HepG2 (cell line): Measurements from ENCODE around the gene FAM120B. TPM values are rescaled to one million over a fixed set of nuclear protein-coding genes. Genes with fewer than 3 reads are reported as not detected.

Experiments
- ATAC-seq: fragments of 200-7000 bp; cut with Tn5 transposase; 3 replicates; pipeline ENCODE4 v1.9.1; 2020; ENCODE audit warnings: mild to moderate bottlenecking, moderate library complexity
- BruUV-seq: library from RNA; stranded (reverse); fragments of 400-500 nt; replicated peaks from 2 replicates; lab custom pipeline; 2021; lab: Mats Ljungman, UMichigan
- CTCF ChIA-PET: fragments of 300-600 bp; formaldehyde crosslinking; extraction: SDS; loops from one replicate; lab custom pipeline; 2021; ENCODE audit warnings: low total read pairs, inconsistent platforms, low intra/inter-chr PET ratio; lab: Yijun Ruan, JAX
- POLR2A ChIA-PET: fragments of 350-600 bp; sonication (Branson Sonifier 250); formaldehyde crosslinking; loops from one replicate; lab custom pipeline; 2020; ENCODE audit warnings: antibody characterized with exemption, inconsistent platforms; lab: Yijun Ruan, JAX
- DNase-seq: peaks from one replicate; pipeline ENCODE4 v3.0.0-alpha.2; 2015; ENCODE audit warnings: low spot score
- FAIRE-seq: peaks from 3 replicates; lab custom pipeline; 2011; peaks lifted over from hg19 to GRCh38; lab: Jason Lieb, UNC
- H2AFZ ChIP-seq: one replicate; pipeline ENCODE4 v1.6.1; 2011; ENCODE audit warnings: low read length, inconsistent platforms
- H3K27ac ChIP-seq: fragments of 300-600 bp; 3 replicates; pipeline ENCODE4 v1.8.0; 2011; ENCODE audit warnings: mixed run types, mild to moderate bottlenecking, mixed read lengths, low read length, inconsistent platforms; ENCODE audit not compliant: insufficient read depth; ENCODE audit errors: extremely low read length
- H3K27me3 ChIP-seq, 2 experiments: fragments of 200-600 bp in 1 of 2; 2 replicates in 1 of 2; 3 replicates in 1 of 2; pipeline versions ENCODE4 v1.6.0 to v1.8.0; 2011; ENCODE audit warnings: low read length in 2 of 2, mild to moderate bottlenecking in 2 of 2, moderate library complexity in 2 of 2, inconsistent platforms in 1 of 2; ENCODE audit not compliant: insufficient read depth in 2 of 2, control insufficient read depth in 1 of 2
- H3K36me3 ChIP-seq, 2 experiments: fragments of 200-600 bp in 1 of 2; replicated peaks in 1 of 2; 2 replicates in 1 of 2; 3 replicates in 1 of 2; pipeline versions ENCODE4 v1.5.1 to v1.8.0; 2011; ENCODE audit warnings: low read length in 2 of 2, inconsistent platforms in 1 of 2; ENCODE audit not compliant: insufficient read depth in 2 of 2, control insufficient read depth in 1 of 2
- H3K4me1 ChIP-seq: 2 replicates; pipeline ENCODE4 v1.5.1; 2012; ENCODE audit warnings: low read length, inconsistent platforms; ENCODE audit not compliant: insufficient read depth
- H3K4me2 ChIP-seq: 2 replicates; pipeline ENCODE4 v1.6.0; 2011; ENCODE audit warnings: low read depth, low read length, inconsistent platforms
- H3K4me3 ChIP-seq, 3 experiments: fragments of 200-600 bp in 1 of 3; sonication (generic), shearing (Covaris generic) in 1 of 3; replicated peaks in 1 of 3; 2 replicates each; pipeline ENCODE4 v1.5.1; 2011 to 2016; ENCODE audit warnings: low read length in 3 of 3, inconsistent platforms in 2 of 3, low read depth in 2 of 3, mild to moderate bottlenecking in 2 of 3, control low read depth in 1 of 3, mixed read lengths in 1 of 3; ENCODE audit not compliant: insufficient read depth in 1 of 3
- H3K79me2 ChIP-seq: one replicate; pipeline ENCODE4 v1.6.1; 2011; ENCODE audit warnings: low read length, inconsistent platforms; ENCODE audit not compliant: insufficient read depth
- H3K9ac ChIP-seq: 2 replicates; pipeline ENCODE4 v1.6.0; 2011; ENCODE audit warnings: mild to moderate bottlenecking, low read depth, low read length, inconsistent platforms; ENCODE audit not compliant: insufficient read depth
- H3K9me3 ChIP-seq: 2 replicates; pipeline ENCODE4 v1.5.1; 2012; ENCODE audit warnings: mild to moderate bottlenecking, low read length
- H4K20me1 ChIP-seq: 2 replicates; pipeline ENCODE4 v1.6.0; 2011; ENCODE audit warnings: inconsistent platforms, mild to moderate bottlenecking, low read length, moderate library complexity; ENCODE audit not compliant: insufficient read depth
- HNRNPL ChIP-seq: fragments of 200-400 bp; formaldehyde crosslinking; IDR thresholded peaks from 2 replicates; pipeline ENCODE4 v1.6.1; 2017; ENCODE audit warnings: mild to moderate bottlenecking, low read depth, low read length
- RARA ChIP-seq: IDR thresholded peaks from 2 replicates; pipeline ENCODE4 v1.6.1; 2016; ENCODE audit warnings: missing genetic modification reagents, missing compliant biosample characterization
- ZNF24 ChIP-seq: fragments of 450-650 bp; IDR thresholded peaks from 2 replicates; pipeline ENCODE4 v1.6.1; 2017; ENCODE audit warnings: antibody characterized with exemption, mild to moderate bottlenecking
- ZNF331 ChIP-seq: sonication (generic); formaldehyde crosslinking; IDR thresholded peaks from 2 replicates; pipeline ENCODE4 v1.4.0; 2020; ENCODE audit warnings: missing genetic modification reagents
- ZNF652 ChIP-seq: IDR thresholded peaks from 2 replicates; pipeline ENCODE4 v1.6.1; 2016; ENCODE audit warnings: low read depth, borderline replicate concordance
- WGBS: methylation state at CpG from one replicate; pipeline ENCODE4 v1.1.6; 2017; ENCODE audit warnings: low lambda C conversion rate; 5-methylcytosine and 5-hydroxymethylcytosine counted together
- in situ Hi-C: cut with HindIII; loops from 2 replicates; pipeline ENCODE4 v1.10.0; 2017; ENCODE audit warnings: low pct_unique_long_range_greater_than_20kb; ENCODE audit not compliant: extremely low pct_ligation_motif_present
- intact Hi-C: fragments of 100-400 bp; cut with micrococcal nuclease; formaldehyde crosslinking; loops from one replicate; pipeline ENCODE4 v1.10.0; 2022; ENCODE audit not compliant: unreplicated experiment
- polyA plus RNA-seq, 8 experiments: library from polyadenylated mRNA; depleted of rRNA in 3 of 8; stranded (reverse) in 7 of 8; unstranded in 1 of 8; fragments of >200 nt; fragmentation: Illumina TruSeq in 4 of 8; extraction: Trizol in 4 of 8; gene quantifications; 2 replicates each; pipeline versions ENCODE4 v1.2.1 to v1.2.3, GENCODE V29; 2011 to 2016; ENCODE audit warnings: low read depth in 4 of 8, missing spikeins in 1 of 8, mixed read lengths in 1 of 8; ENCODE audit not compliant: insufficient read depth in 1 of 8
- total RNA-seq, 5 experiments: library from RNA; depleted of rRNA; stranded (reverse); fragments of >200 nt; fragmentation: Illumina TruSeq; extraction: Trizol; gene quantifications; 2 replicates each; pipeline ENCODE4 v1.2.3, GENCODE V29; 2016; ENCODE audit warnings: low read depth in 1 of 5
- TF ChIP-seq, protein P1 (sequence below): sonication (generic); formaldehyde crosslinking; IDR thresholded peaks from 2 replicates; pipeline ENCODE4 v1.9.0; 2021; ENCODE audit warnings: mild to moderate bottlenecking, missing genetic modification reagents
- TF ChIP-seq, protein P2 (sequence below): sonication (generic); formaldehyde crosslinking; IDR thresholded peaks from 2 replicates; pipeline ENCODE4 v1.4.0; 2020; ENCODE audit warnings: low read depth, mild to moderate bottlenecking, missing genetic modification reagents

FAM120B gene
- total and polyA plus RNA-seq, 2 of the 13 experiments (the other 11 are each of a cell fraction or from before 2014, with no cell fraction given) = 9.2 to 10.7 TPM

DNA sequence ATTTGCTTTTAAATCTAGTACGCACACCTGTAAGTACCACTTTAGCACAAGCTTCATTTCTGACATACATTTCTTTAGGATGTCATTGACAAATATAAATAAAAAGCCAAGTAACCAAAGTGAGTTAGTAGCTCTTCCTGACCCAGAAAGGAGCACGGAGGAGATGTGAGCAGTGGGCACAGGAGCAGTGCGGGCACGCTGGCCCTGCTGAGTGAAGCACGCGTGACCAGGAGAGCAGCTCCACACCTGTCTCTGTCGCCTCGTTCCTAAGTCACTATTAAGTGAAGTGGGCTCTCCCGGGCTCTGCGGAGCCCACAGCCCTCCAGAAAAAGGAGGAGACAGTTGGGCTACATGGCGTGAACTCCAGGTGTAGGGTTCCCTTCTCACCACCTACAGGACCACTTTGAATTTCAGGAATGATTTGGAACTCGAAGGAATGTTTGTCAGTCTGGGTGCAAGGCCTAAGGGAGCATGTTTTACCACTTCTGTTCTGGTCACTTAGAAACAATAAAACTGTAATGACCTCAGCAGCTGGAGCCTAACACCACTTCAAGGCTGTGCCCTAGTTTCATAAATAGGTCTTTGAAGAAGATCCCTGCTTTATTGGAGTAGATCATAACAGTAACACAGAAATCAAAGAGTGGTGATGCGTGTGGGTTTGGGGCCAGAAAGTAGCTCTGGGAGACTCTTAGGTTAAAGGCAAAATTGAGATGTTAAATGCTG, 95.9 kb downstream of the FAM120B start (continued):
- TF ChIP-seq, protein P1, sequence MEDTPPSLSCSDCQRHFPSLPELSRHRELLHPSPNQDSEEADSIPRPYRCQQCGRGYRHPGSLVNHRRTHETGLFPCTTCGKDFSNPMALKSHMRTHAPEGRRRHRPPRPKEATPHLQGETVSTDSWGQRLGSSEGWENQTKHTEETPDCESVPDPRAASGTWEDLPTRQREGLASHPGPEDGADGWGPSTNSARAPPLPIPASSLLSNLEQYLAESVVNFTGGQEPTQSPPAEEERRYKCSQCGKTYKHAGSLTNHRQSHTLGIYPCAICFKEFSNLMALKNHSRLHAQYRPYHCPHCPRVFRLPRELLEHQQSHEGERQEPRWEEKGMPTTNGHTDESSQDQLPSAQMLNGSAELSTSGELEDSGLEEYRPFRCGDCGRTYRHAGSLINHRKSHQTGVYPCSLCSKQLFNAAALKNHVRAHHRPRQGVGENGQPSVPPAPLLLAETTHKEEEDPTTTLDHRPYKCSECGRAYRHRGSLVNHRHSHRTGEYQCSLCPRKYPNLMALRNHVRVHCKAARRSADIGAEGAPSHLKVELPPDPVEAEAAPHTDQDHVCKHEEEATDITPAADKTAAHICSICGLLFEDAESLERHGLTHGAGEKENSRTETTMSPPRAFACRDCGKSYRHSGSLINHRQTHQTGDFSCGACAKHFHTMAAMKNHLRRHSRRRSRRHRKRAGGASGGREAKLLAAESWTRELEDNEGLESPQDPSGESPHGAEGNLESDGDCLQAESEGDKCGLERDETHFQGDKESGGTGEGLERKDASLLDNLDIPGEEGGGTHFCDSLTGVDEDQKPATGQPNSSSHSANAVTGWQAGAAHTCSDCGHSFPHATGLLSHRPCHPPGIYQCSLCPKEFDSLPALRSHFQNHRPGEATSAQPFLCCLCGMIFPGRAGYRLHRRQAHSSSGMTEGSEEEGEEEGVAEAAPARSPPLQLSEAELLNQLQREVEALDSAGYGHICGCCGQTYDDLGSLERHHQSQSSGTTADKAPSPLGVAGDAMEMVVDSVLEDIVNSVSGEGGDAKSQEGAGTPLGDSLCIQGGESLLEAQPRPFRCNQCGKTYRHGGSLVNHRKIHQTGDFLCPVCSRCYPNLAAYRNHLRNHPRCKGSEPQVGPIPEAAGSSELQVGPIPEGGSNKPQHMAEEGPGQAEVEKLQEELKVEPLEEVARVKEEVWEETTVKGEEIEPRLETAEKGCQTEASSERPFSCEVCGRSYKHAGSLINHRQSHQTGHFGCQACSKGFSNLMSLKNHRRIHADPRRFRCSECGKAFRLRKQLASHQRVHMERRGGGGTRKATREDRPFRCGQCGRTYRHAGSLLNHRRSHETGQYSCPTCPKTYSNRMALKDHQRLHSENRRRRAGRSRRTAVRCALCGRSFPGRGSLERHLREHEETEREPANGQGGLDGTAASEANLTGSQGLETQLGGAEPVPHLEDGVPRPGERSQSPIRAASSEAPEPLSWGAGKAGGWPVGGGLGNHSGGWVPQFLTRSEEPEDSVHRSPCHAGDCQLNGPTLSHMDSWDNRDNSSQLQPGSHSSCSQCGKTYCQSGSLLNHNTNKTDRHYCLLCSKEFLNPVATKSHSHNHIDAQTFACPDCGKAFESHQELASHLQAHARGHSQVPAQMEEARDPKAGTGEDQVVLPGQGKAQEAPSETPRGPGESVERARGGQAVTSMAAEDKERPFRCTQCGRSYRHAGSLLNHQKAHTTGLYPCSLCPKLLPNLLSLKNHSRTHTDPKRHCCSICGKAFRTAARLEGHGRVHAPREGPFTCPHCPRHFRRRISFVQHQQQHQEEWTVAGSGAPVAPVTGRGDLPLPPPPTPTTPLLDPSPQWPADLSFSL (CRISPR knock-in tag) = no peak
- no peak for TF ChIP-seq ZNF331 (CRISPR knock-in tag)
- TF ChIP-seq, protein P2, sequence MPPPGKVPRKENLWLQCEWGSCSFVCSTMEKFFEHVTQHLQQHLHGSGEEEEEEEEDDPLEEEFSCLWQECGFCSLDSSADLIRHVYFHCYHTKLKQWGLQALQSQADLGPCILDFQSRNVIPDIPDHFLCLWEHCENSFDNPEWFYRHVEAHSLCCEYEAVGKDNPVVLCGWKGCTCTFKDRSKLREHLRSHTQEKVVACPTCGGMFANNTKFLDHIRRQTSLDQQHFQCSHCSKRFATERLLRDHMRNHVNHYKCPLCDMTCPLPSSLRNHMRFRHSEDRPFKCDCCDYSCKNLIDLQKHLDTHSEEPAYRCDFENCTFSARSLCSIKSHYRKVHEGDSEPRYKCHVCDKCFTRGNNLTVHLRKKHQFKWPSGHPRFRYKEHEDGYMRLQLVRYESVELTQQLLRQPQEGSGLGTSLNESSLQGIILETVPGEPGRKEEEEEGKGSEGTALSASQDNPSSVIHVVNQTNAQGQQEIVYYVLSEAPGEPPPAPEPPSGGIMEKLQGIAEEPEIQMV (CRISPR knock-in tag) = no peak

DNA sequence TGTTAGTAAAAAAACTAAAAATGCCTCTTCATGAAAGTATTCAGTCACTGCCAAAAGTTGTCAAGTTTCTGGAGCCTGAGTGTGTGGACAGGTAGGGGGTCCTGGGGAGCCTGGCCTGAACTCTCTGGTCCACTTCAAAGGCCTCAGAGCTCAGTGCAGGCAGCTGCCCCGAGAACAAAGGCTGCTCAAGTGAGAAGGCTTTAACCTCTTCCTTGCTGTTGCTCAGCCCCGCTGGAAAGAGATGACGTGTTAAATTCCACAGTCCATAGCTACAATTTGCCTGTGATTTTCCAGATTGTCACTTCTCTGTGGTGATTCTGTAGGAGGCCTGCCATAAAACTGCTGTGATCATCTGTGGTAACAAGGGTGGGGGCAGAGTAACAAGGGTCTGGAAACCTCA, 96.9 kb downstream of the FAM120B start:
- Histone ChIP-seq H3K79me2 (no peaks in the 10 kb centered on the region), H3K36me3 (peaks cover 10 to 47% of the 10 kb centered on the region in 2 experiments; a peak in 3 of 5 replicates), H3K4me3 (no peak overlapping the region), H2AFZ (no peak overlapping the region), H3K9ac (no peak overlapping the region), H3K27me3 (no peaks in the 10 kb centered on the region), H3K9me3 (no peaks in the 10 kb centered on the region), H3K4me1 (no peaks in the 10 kb centered on the region), H3K27ac (no peak overlapping the region), H4K20me1 (no peaks in the 10 kb centered on the region), H3K4me2 (no peak overlapping the region)
- POLR2A ChIA-PET = no interaction called here
- intact Hi-C loops (no loop called here), in situ Hi-C loops (no loop called here)
- ATAC-seq = no peak
- no TSS peak for BruUV-seq
- no peak for FAIRE-seq
- CTCF ChIA-PET = no interaction called here
- no peak for DNase-seq
- WGBS = 94% methylated on average over 3 of the region's 3 CpGs
- TF ChIP-seq ZNF652 (CRISPR knock-in tag) (0 out of 2 replicates have a peak, but pooled peaks have one; percentile 21), HNRNPL (no peak), RARA (CRISPR knock-in tag) (no peak), ZNF24 (no peak)
